HG03565 (cell line): Measurements from ENCODE around the gene SERPINA12.

Experiments
- ATAC-seq: cut with Tn5 transposase; IDR thresholded peaks from one replicate; pipeline ENCODE4 v1.9.1; 2021; ENCODE audit warnings: mild to moderate bottlenecking, moderate library complexity; ENCODE audit not compliant: unreplicated experiment

The SERPINA12 gene

GRCh38 chr14:94467728-94468520, 41.3 kb downstream of the SERPINA12 start:
- ATAC-seq, result no peak

- ATAC-seq, result no peak
Observed at GRCh38 chr14:94466706-94467370, 42.4 kb downstream of the SERPINA12 start.

- ATAC-seq, result no peak
Observed at GRCh38 chr14:94465042-94465441, 44.2 kb downstream of the SERPINA12 start.

- no peak for ATAC-seq
Observed at GRCh38 chr14:94464290-94464689, 45.0 kb downstream of the SERPINA12 start.

- no peak for ATAC-seq
Observed at GRCh38 chr14:94462763-94463572, 46.3 kb downstream of the SERPINA12 start.

- ATAC-seq, result no peak
Observed at GRCh38 chr14:94462219-94462551, 47.1 kb downstream of the SERPINA12 start.

- ATAC-seq, result no peak
Observed at GRCh38 chr14:94461526-94462218, 47.6 kb downstream of the SERPINA12 start.

- ATAC-seq, result no peak
Observed at GRCh38 chr14:94460631-94461416, 48.4 kb downstream of the SERPINA12 start.

- no peak for ATAC-seq
Observed at GRCh38 chr14:94458558-94459205, 50.6 kb downstream of the SERPINA12 start.

GRCh38 chr14:94458096-94458495, 51.2 kb downstream of the SERPINA12 start:
- ATAC-seq, result no peak

- no peak for ATAC-seq
Observed at GRCh38 chr14:94455928-94456327, 53.3 kb downstream of the SERPINA12 start.

GRCh38 chr14:94451826-94452225, 57.4 kb downstream of the SERPINA12 start:
- ATAC-seq, result no peak

- no peak for ATAC-seq
Observed at GRCh38 chr14:94451091-94451771, 58.0 kb downstream of the SERPINA12 start.

GRCh38 chr14:94450722-94451090, 58.6 kb downstream of the SERPINA12 start:
- no peak for ATAC-seq

- no peak for ATAC-seq
Observed at GRCh38 chr14:94449930-94450329, 59.3 kb downstream of the SERPINA12 start.

- no peak for ATAC-seq
Observed at GRCh38 chr14:94448071-94448808, 61.0 kb downstream of the SERPINA12 start.

GRCh38 chr14:94447206-94447605, 62.1 kb downstream of the SERPINA12 start:
- ATAC-seq, result no peak

GRCh38 chr14:94446126-94446525, 63.1 kb downstream of the SERPINA12 start:
- ATAC-seq, result no peak

- no peak for ATAC-seq
Observed at GRCh38 chr14:94445003-94445402, 64.3 kb downstream of the SERPINA12 start.
